ENCODE measurements around the gene SPACA6.
"Not testable (repeated sequence)": the region's sequence is repeated elsewhere in the genome, so short reads cannot be mapped to it uniquely, and the experiment has no call there.

The SPACA6 gene

GRCh38 chr19:51693260-51693659 is at the start of gene SPACA6:
Gene SPACA6 (plus strand): TSS chr19:51693330. CDS start chr19:51693527, 197 bp downstream.
- DNase-seq: no peak

GRCh38 chr19:51644636-51645271 is 48.4 kb upstream of the SPACA6 start:
- DNase-seq: no peak

GRCh38 chr19:51646730-51647129 is 46.4 kb upstream of the SPACA6 start, which contains the start of gene SIGLEC14:
Gene SIGLEC14 (minus strand): TSS chr19:51646825. CDS start chr19:51646759, 66 bp downstream.
- not testable (repeated sequence) for DNase-seq

GRCh38 chr19:51647318-51647717 is 45.8 kb upstream of the SPACA6 start:
- DNase-seq: no peak

GRCh38 chr19:51651216-51651846 is 41.8 kb upstream of the SPACA6 start:
- DNase-seq: no peak

GRCh38 chr19:51652266-51652665 is 40.9 kb upstream of the SPACA6 start:
- DNase-seq: no peak

- DNase-seq: no peak
Observed at GRCh38 chr19:51653162-51653561, 40.0 kb upstream of the SPACA6 start.

GRCh38 chr19:51654783-51655182 is 38.3 kb upstream of the SPACA6 start:
- DNase-seq: no peak

- DNase-seq: peak; percentile 46
Observed at GRCh38 chr19:51660975-51661600, 32.0 kb upstream of the SPACA6 start.

GRCh38 chr19:51663650-51664049 is 29.5 kb upstream of the SPACA6 start:
- DNase-seq: no peak

- DNase-seq: no peak
Observed at GRCh38 chr19:51664131-51664530, 29.0 kb upstream of the SPACA6 start.

- no peak for DNase-seq
Observed at GRCh38 chr19:51664997-51665396, 28.1 kb upstream of the SPACA6 start.

- no peak for DNase-seq
Observed at GRCh38 chr19:51668216-51668615, 24.9 kb upstream of the SPACA6 start.

GRCh38 chr19:51675911-51676565 is 17.1 kb upstream of the SPACA6 start:
- not testable (repeated sequence) for DNase-seq

- DNase-seq: no peak
Observed at GRCh38 chr19:51676566-51677083, 16.5 kb upstream of the SPACA6 start.

- DNase-seq: no peak
Observed at GRCh38 chr19:51680474-51680873, 12.7 kb upstream of the SPACA6 start.

GRCh38 chr19:51681286-51681941 is 11.7 kb upstream of the SPACA6 start:
- no peak for DNase-seq

GRCh38 chr19:51686171-51686570 is 7.0 kb upstream of the SPACA6 start:
- no peak for DNase-seq

GRCh38 chr19:51687791-51688670 is 5.1 kb upstream of the SPACA6 start:
- DNase-seq: peak; percentile 3

GRCh38 chr19:51688671-51689571 is 4.2 kb upstream of the SPACA6 start:
- DNase-seq: peak; percentile 82
